ENCODE measurements around the gene HDAC9.
"Not testable (repeated sequence)": the region's sequence is repeated elsewhere in the genome, so short reads cannot be mapped to it uniquely, and the experiment has no call there.

Gene HDAC9

DNA sequence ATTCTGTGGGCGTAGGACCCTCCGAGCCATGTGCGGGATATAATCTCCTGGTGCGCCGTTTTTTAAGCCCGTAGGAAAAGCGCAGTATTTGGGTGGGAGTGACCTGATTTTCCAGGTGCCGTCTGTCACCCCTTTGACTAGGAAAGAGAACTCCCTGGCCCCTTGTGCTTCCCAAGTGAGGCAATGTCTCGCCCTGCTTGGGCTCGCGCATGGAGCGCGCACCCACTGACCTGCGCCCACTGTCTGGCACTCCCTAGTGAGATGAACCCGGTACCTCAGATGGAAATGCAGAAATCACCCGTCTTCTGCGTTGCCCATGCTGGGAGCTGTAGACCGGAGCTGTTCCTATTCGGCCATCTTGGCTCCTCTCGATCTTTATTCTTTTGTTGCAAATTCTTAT lies 495.2 kb downstream of the HDAC9 start:
- not testable (repeated sequence) for DNase-seq

DNA sequence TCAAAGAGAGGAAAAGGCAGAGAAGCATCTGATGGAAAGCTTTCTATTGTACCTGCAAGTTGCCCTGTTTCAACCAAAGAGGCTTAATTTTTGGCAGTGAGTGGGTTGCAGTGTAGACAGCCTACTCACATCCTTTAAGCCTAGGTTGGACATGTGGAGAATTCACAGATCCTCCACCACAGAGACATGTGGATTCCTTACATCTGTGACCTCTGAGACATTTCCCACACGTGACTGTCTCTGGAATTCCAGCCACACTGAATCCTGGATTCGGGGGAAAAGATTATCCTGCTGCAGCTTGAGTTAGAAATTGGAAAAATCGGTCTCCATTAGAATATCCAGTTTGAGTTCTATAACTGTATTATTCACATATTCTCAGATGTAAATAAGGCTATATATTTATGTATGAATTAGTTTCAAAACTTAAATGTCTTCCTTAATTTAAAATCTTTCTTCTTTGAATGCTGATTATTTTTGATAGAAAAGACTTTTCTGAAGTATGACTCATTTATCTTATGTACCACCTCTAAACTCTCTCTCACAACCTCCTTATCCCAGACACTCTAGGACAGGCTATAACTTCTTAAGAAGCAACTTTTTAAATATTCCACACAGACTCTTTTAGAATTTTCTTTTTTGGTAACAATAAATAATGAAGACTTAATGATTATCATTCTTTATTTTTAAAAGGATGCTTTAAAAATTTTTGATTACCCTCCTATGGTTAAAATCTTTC lies 498.6 kb downstream of the HDAC9 start:
- DNase-seq, result no peak

DNA sequence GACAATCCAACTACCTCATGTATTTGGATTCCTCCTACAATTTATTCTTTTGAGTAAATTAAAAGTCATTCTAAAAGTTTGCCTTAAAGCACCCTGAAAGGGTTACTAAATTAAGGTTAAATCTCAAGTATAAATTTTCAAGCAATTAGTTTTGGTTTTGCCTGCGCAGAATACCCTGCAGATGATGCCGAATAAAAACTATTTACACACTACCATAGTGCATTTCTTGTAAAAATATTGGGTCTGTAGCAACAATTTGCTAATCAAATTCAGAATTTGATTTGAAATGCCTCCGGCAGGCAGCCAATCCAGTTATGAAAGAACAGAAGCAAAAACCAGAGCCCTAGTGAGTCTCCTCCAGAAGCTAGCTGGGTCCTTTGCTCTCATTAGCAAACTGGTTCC lies 499.7 kb downstream of the HDAC9 start:
- no peak for DNase-seq

DNA sequence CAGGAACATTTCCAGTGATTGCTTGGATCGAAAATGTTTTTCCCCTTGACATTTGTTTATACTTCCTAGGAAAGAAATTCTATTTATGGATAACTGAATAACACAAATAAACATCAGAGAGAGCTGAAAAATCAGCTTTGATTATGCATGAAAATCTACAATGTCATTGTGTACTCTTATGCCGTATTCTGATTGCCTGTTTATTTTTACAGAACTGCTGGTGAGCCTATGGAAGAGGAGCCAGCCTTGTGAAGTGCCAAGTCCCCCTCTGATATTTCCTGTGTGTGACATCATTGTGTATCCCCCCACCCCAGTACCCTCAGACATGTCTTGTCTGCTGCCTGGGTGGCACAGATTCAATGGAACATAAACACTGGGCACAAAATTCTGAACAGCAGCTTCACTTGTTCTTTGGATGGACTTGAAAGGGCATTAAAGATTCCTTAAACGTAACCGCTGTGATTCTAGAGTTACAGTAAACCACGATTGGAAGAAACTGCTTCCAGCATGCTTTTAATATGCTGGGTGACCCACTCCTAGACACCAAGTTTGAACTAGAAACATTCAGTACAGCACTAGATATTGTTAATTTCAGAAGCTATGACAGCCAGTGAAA lies 500.4 kb downstream of the HDAC9 start:
- DNase-seq, result no peak

DNA sequence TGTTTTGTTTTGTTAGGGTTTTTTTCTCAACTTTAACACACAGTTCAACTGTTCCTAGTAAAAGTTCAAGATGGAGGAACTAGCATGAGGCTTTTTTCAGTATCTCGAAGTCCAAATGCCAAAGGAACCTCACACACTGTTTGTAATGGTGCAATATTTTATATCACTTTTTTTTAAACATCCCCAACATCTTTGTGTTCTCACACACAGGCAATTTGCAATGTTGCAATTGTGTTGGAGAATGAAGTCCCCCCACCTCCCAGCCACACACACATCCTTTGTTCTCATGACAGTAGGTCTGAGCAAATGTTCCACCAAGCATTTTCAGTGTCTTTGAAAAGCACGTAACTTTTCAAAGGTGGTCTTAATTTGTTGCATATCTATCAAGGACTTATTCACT lies 501.0 kb downstream of the HDAC9 start:
- no peak for DNase-seq

GRCh38 chr7:18997477-18998150 lies 502.1 kb downstream of the HDAC9 start:
- DNase-seq, result no peak

DNA sequence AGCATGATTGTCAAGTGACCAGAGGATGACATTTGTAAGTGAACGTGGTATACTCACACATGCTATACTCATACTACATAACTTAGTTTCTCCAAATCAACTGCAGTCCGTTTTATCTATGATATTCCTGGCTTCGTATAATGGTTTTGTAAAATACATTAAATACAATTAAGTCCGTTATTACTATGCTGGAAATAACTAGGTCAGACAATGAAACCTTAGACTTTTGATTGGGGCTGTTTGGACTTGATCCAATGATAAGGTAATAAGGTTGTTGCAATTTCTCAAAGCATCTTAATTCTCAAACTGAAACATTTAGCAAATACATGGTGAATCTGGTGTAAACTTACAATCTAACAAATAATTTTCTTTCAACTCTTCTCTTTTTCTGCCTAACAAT lies 504.9 kb downstream of the HDAC9 start:
- DNase-seq, result no peak

- no peak for DNase-seq
These were observed 506.3 kb downstream of the HDAC9 start for GRCh38 chr7:19001854-19002253.

DNA sequence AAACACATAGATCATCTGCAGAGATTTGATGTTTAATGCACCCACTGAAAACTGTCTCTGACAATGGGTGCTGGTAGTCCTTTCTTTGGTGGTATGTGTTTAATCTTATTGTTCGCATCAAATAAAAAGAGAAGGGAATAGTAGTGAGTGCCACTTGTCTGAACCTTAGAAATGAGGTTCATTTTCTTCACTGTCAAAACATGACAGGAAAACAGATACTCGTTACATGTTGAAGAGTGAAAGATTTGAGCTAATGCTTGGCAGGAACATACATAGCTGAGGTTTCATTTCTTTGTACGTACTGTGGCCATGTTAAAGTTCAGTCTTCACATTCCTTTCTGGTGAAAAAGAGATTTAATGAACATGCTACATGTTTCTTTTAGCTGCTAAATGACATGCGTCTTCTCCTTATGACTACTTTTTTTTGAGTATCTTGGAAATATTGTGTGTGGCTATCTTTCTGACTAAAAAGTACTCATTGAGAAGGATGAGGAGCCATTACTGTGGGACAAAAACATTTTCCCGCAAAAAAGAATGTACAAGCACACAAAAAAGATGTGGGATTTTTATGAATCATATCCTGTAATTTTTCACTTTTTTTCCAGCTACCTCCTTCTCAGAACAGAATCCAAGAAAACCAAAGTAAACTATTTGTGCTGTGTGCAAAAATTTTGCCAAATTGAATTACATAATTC lies 513.8 kb downstream of the HDAC9 start:
- no peak for DNase-seq

DNA sequence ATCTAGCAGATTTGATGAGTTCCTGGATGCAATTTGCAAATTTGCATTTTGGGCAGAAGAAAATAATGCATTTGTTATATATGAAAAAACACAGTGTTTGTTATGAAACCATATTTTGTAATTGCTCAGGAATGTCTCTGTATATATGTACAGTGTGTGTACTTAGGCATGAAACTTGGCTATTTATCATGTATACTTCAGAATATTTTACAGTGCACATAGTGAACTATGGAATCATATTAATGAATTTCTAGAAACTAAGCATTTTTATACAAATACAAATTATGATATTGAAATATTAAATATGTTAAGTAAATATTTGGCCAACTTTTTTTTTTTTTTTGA lies 514.4 kb downstream of the HDAC9 start:
- no peak for DNase-seq

- DNase-seq, result no peak
These were observed 515.7 kb downstream of the HDAC9 start for GRCh38 chr7:19011212-19011611.

- DNase-seq, result no peak
These were observed 519.5 kb downstream of the HDAC9 start for GRCh38 chr7:19015098-19015497.

DNA sequence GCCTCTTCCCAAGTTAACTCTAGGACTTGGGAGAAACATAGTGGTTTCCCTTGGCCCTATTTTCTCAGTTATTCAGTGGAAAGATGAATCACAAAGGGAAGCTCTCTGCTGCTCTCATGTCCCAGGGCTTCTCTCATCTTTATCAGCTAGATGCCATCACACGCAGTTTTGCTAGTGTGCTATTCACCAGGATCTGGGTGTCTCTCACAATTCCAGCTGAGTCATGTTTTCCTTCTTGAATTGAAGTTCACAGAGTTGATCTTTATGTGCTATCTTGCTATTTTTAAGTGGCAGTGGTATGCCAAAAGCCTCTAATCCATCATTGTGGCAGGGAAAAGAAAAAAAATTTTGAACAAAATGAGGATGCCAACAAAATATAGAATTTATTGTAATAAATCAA lies 520.6 kb downstream of the HDAC9 start:
- DNase-seq, result no peak

GRCh38 chr7:19017374-19017773 lies 521.8 kb downstream of the HDAC9 start:
- DNase-seq, result no peak

GRCh38 chr7:19020062-19020461 lies 524.5 kb downstream of the HDAC9 start:
- DNase-seq, result no peak

- no peak for DNase-seq
These were observed 525.2 kb downstream of the HDAC9 start for GRCh38 chr7:19020711-19021110.

- no peak for DNase-seq
These were observed 527.9 kb downstream of the HDAC9 start for GRCh38 chr7:19023477-19023876.

DNA sequence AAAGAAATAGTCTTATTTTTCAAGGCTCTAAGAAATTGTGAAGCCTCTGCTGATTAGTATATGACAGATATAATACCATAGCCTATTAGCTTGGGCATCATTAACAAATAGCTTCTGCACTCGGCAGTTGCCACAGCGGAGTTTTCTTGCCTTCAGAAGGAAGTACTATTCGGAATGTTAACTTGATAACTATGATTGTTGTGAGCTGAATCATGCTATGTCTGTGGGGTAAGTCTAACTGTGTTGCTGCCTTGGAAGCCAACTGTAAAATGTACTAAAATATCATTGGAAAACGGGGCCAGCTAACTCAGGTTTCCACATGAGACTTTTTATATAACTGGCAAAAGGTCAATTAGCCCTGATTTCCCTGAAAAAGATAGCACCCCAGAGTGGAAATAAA lies 528.7 kb downstream of the HDAC9 start:
- DNase-seq, result no peak

DNA sequence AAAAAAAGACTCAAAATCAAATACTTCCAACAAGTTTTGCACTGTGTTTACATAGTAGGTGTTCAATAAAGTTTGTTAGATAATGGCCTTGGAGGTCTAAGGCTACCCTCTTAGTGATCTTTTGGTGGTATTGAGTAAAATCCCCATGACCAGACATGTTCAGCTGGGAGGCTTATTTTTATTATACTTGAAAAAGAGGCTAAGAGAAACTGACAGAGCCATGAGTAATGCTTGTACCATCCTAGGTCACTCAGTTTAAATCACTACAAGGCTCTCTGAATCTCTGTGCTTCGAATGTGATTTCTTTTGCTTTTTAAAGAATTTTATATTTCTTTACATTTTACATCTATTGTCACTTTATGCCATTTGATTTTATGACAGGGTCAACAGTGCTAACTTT lies 531.3 kb downstream of the HDAC9 start:
- DNase-seq, result no peak

- no peak for DNase-seq
These were observed 534.7 kb downstream of the HDAC9 start for GRCh38 chr7:19030281-19030680.

DNA sequence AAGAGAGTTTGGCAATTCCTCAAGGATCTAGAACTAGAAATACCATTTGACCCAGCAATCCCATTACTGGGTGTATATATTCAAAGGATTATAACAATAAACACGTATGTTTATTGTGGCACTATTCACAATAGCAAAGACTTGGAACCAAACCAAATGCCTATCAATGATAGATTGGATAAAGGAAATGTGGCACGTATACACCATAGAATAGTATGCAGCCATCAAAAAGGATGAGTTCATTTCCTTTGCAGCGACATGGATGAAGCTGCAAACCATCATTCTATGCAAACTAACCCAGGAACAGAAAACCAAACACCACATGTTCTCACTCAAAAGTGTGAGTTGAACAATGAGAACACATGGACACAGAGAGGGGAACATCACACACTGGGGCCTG lies 537.4 kb downstream of the HDAC9 start:
- DNase-seq, result not testable (repeated sequence)

DNA sequence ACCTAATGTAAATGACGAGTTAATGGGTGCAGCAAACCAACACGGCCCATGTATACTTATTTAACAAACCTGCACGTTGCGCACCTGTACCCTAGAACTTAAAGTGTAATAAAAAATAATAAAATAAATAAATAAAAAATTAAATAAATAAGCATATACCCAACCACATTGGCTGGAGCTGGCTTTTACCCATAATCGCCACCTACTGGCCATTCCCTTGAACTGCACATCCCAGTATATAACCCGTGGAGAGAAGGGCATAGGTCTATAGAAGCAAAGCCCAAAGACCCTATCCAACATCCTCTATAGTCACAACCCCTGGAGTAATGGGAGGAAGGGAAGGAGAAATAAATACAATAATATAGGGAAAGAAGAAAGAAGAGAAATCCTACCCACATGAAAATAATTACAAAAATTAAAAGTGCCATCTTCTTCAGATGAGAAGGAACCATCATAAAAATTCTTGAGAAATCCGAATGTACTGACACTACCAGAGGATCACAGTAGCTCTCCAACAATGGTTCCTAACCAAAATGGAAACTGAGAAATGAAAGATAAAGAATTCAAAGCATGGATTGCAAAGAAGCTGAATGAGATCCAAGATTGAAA lies 556.3 kb downstream of the HDAC9 start:
- no peak for DNase-seq

Data from NCI-H345 (cell line).